ENCODE data around the gene RAB6B. TPM values are rescaled to one million over a fixed set of nuclear protein-coding genes. Genes with fewer than 3 reads are reported as not detected.

The RAB6B gene
- total RNA-seq, 2 donors from 2014 or later: 2.2 to 3.0 TPM

DNA sequence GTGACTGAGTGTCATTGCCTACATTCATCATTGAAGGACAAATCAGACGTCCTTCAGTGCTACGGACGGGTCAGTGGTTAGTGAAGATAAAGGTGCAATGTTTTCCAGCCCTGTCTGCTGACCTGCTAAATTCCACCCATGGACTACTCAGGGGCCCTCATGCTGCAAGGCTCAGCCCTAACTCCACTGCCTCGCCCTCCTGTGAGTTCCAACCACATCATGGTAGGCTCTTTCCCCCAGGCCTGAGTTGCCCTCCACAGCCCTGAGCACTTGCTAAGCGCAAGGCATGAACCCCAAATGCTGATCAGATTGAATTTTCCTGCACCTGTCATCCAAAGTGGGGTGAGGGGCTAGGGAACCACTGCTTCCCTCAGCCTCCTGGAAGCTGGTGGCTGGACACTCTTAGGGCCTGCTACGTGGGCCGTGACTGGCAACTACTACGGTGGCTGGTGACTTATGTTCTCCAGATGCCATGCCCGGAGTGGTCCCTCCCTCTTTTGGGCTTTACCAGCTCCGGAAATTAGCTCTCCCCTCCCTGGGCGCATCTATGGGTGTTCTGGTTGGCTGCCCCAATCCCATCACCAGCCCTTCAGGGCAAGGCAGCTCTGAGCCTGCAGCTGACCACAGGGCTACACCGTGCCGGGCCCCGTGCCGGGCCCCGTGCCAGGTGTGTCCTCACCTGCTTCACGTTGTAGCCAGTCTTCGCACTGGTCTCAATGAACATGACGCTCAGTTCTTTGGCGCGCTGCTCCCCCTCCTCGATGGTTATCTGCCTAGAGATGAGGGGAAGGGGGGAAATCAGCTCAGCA, 58.0 kb downstream of the RAB6B start:
- no peak overlapping the region for H3K27ac Mint-ChIP-seq
- Histone ChIP-seq H3K36me3 (ENCODE audit: control insufficient read depth, insufficient read depth, low read length) (no peaks in the 10 kb centered on the region), H3K27ac (ENCODE audit: low read depth, low read length) (no peak overlapping the region), H3K9ac (ENCODE audit: extremely low read depth, low read length, poor library complexity, severe bottlenecking) (no peak overlapping the region), H3K27me3 (ENCODE audit: control insufficient read depth, insufficient read depth, low read length, poor library complexity, severe bottlenecking) (no peaks in the 10 kb centered on the region), H3K4me3 (ENCODE audit: low read length) (no peak overlapping the region), H3K9me3 (ENCODE audit: control insufficient read depth, low read length) (no peaks in the 10 kb centered on the region), H3K4me1 (ENCODE audit: control insufficient read depth, insufficient read depth, low read length) (no peaks in the 10 kb centered on the region)
- H3K27me3 Mint-ChIP-seq (ENCODE audit: insufficient read depth): no peaks in the 10 kb centered on the region
- 91 to 96% methylated on average over 18 to 22 of the region's 22 CpGs for WGBS, 2 experiments (ENCODE audit: insufficient coverage in 1 of 2, insufficient read length in 1 of 2)
- DNase-seq: peak; percentile 27
- no peaks in the 10 kb centered on the region for H3K9me3 Mint-ChIP-seq
- H3K4me1 Mint-ChIP-seq: no peaks in the 10 kb centered on the region
- no peaks in the 10 kb centered on the region for H3K36me3 Mint-ChIP-seq (ENCODE audit: low read depth)
- H3K4me3 Mint-ChIP-seq: no peak overlapping the region
- TF ChIP-seq, protein P1, sequence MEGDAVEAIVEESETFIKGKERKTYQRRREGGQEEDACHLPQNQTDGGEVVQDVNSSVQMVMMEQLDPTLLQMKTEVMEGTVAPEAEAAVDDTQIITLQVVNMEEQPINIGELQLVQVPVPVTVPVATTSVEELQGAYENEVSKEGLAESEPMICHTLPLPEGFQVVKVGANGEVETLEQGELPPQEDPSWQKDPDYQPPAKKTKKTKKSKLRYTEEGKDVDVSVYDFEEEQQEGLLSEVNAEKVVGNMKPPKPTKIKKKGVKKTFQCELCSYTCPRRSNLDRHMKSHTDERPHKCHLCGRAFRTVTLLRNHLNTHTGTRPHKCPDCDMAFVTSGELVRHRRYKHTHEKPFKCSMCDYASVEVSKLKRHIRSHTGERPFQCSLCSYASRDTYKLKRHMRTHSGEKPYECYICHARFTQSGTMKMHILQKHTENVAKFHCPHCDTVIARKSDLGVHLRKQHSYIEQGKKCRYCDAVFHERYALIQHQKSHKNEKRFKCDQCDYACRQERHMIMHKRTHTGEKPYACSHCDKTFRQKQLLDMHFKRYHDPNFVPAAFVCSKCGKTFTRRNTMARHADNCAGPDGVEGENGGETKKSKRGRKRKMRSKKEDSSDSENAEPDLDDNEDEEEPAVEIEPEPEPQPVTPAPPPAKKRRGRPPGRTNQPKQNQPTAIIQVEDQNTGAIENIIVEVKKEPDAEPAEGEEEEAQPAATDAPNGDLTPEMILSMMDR (conservative IDR thresholded peaks at IDR 0.05): no peak

DNA sequence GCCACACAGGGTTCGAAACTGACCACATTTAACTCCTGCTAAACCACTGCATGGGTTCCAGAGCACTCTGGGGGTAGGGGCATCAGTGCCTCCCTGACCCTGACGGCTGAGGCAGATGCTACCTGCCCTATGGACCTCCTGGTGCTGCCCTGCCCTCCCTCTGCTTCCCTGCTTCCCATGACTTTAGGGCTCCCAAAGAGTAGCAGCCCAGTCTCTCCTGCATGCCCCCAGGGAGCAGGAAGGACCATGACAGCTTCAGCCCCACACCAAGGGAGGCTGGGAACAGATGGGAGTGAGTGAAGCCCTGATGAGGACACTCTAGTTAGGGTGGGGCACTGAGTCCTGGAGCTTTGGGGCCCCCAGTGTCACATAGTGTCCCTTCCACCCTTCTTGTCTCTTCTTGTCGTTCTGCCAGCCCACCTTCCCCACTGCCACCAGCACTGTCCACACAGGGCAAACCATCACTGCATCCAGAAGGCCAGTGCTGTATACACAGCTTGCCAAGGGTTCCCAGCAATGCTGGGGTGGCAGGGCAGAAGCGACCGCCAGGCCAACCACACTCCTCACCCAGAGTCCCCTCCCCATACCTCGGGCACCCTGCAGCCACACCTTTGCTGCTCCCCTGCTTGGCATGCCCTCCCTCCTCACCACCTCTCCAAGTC, 59.1 kb downstream of the RAB6B start:
- no peaks in the 10 kb centered on the region for H3K27me3 Mint-ChIP-seq (ENCODE audit: insufficient read depth)
- H3K4me3 Mint-ChIP-seq: no peak overlapping the region
- Histone ChIP-seq H3K4me1 (ENCODE audit: control insufficient read depth, insufficient read depth, low read length) (no peaks in the 10 kb centered on the region), H3K36me3 (ENCODE audit: control insufficient read depth, insufficient read depth, low read length) (no peaks in the 10 kb centered on the region), H3K9ac (ENCODE audit: extremely low read depth, low read length, poor library complexity, severe bottlenecking) (no peak overlapping the region), H3K27ac (ENCODE audit: low read depth, low read length) (no peak overlapping the region), H3K4me3 (ENCODE audit: low read length) (no peak overlapping the region), H3K27me3 (ENCODE audit: control insufficient read depth, insufficient read depth, low read length, poor library complexity, severe bottlenecking) (no peaks in the 10 kb centered on the region), H3K9me3 (ENCODE audit: control insufficient read depth, low read length) (no peaks in the 10 kb centered on the region)
- H3K9me3 Mint-ChIP-seq: no peaks in the 10 kb centered on the region
- TF ChIP-seq, protein P1 (conservative IDR thresholded peaks at IDR 0.05): no peak
- H3K36me3 Mint-ChIP-seq (ENCODE audit: low read depth): no peaks in the 10 kb centered on the region
- H3K27ac Mint-ChIP-seq: no peak overlapping the region
- peak; percentile 30 for DNase-seq
- H3K4me1 Mint-ChIP-seq: no peaks in the 10 kb centered on the region
- 88 to 92% methylated on average over 3 to 6 of the region's 6 CpGs for WGBS, 2 experiments (ENCODE audit: insufficient coverage in 1 of 2, insufficient read length in 1 of 2)

DNA sequence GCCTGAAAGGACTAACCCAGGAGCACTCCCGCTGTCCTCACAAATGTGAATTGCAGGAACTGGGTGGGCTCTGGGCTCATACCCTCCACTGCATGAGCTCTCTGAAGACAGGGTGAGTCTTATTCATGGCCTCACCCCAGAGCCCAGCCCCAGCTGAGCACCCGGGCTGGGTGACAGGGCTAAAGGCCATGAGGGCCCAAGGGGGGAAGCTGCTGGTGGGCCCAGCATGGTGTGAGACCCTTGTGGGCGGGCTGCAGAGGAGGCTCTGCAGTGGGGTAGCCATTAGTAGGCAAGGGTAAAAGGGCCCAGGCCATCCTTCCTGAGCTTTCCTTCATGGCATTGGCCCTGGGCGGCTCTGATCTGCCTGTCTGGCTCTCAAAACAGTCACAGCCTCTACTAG, 59.7 kb downstream of the RAB6B start:
- Histone ChIP-seq H3K4me3 (ENCODE audit: low read length) (no peak overlapping the region), H3K27ac (ENCODE audit: low read depth, low read length) (no peak overlapping the region), H3K36me3 (ENCODE audit: control insufficient read depth, insufficient read depth, low read length) (no peaks in the 10 kb centered on the region), H3K9me3 (ENCODE audit: control insufficient read depth, low read length) (no peaks in the 10 kb centered on the region), H3K27me3 (ENCODE audit: control insufficient read depth, insufficient read depth, low read length, poor library complexity, severe bottlenecking) (no peaks in the 10 kb centered on the region), H3K9ac (ENCODE audit: extremely low read depth, low read length, poor library complexity, severe bottlenecking) (no peak overlapping the region), H3K4me1 (ENCODE audit: control insufficient read depth, insufficient read depth, low read length) (no peaks in the 10 kb centered on the region)
- no peaks in the 10 kb centered on the region for H3K4me1 Mint-ChIP-seq
- H3K27me3 Mint-ChIP-seq (ENCODE audit: insufficient read depth): no peaks in the 10 kb centered on the region
- peak; percentile 28 for DNase-seq
- no peak overlapping the region for H3K27ac Mint-ChIP-seq
- H3K4me3 Mint-ChIP-seq: no peak overlapping the region
- 67 to 69% methylated on average over 3 to 4 of the region's 4 CpGs for WGBS, 2 experiments (ENCODE audit: insufficient coverage in 1 of 2, insufficient read length in 1 of 2)
- H3K9me3 Mint-ChIP-seq: no peaks in the 10 kb centered on the region
- TF ChIP-seq, protein P1 (conservative IDR thresholded peaks at IDR 0.05): no peak
- no peaks in the 10 kb centered on the region for H3K36me3 Mint-ChIP-seq (ENCODE audit: low read depth)

Measured in endodermal cell (in vitro differentiated cells).